Tibial nerve (tissue), 4 donors: ENCODE data around the gene KSR1. TPM values are rescaled to one million over a fixed set of nuclear protein-coding genes. Genes with fewer than 3 reads are reported as not detected.

Experiments
- DNase-seq, 2 donors: peaks; one replicate each; pipeline ENCODE4 v3.0.0-alpha.2; 2019; ENCODE audit warnings: low spot score in 2 of 2
- H3K27ac ChIP-seq, 4 donors: fragments of 200-600 bp; sonication (generic) in 3 of 4; one replicate each; pipeline ENCODE4 v1.5.1; 2017 to 2019; ENCODE audit warnings: mild to moderate bottlenecking in 1 of 4
- H3K27me3 ChIP-seq, 2 donors: fragments of 200-600 bp; sonication (generic) in 1 of 2; one replicate each; pipeline versions ENCODE4 v1.5.1 to v1.6.0; 2017 to 2019
- H3K36me3 ChIP-seq, 3 donors: fragments of 200-600 bp; sonication (generic); one replicate each; pipeline ENCODE4 v1.5.1; 2018 to 2019
- H3K4me1 ChIP-seq, 4 donors: fragments of 200-600 bp; sonication (generic) in 3 of 4; one replicate each; pipeline ENCODE4 v1.5.1; 2017 to 2019
- H3K4me3 ChIP-seq, 4 donors: fragments of 200-600 bp; sonication (generic) in 3 of 4; one replicate each; pipeline ENCODE4 v1.5.1; 2017 to 2019; ENCODE audit warnings: mild to moderate bottlenecking in 1 of 4, moderate library complexity in 1 of 4
- H3K9me3 ChIP-seq, 4 donors: fragments of 200-600 bp; sonication (generic) in 3 of 4; one replicate each; pipeline ENCODE4 v1.5.1; 2017 to 2019
- EP300 ChIP-seq, 2 donors: sonication (generic); formaldehyde crosslinking; IDR thresholded peaks; one replicate each; pipeline ENCODE4 v1.6.1; 2017; ENCODE audit warnings: antibody characterized with exemption in 2 of 2, mild to moderate bottlenecking in 1 of 2
- POLR2A ChIP-seq, 2 donors: fragments of 450-650 bp; IDR thresholded peaks; one replicate each; pipeline ENCODE4 v1.6.1; 2017; ENCODE audit warnings: antibody characterized with exemption in 2 of 2, mild to moderate bottlenecking in 2 of 2, moderate library complexity in 2 of 2
- WGBS, 2 donors: methylation state at CpG; one replicate each; pipeline ENCODE4 v1.1.5; 2018; 5-methylcytosine and 5-hydroxymethylcytosine counted together
- total RNA-seq, 4 donors: library from RNA; depleted of rRNA; stranded (reverse); fragments of >200 nt; gene quantifications; one replicate each; pipeline ENCODE4 v1.1.0, GENCODE V29; 2016
- TF ChIP-seq, protein P1 (sequence below), 5 experiments: fragments of 200-600 bp in 3 of 5; fragments of 450-650 bp in 2 of 5; sonication (generic) in 3 of 5; IDR thresholded peaks; one replicate each; pipeline ENCODE4 v1.5.1; 2016 to 2019; ENCODE audit warnings: antibody characterized with exemption in 5 of 5, mild to moderate bottlenecking in 3 of 5, moderate library complexity in 2 of 5

Gene KSR1
- total RNA-seq, 4 donors from 2014 or later = 45.1 to 110 (median 54.2) TPM

DNA sequence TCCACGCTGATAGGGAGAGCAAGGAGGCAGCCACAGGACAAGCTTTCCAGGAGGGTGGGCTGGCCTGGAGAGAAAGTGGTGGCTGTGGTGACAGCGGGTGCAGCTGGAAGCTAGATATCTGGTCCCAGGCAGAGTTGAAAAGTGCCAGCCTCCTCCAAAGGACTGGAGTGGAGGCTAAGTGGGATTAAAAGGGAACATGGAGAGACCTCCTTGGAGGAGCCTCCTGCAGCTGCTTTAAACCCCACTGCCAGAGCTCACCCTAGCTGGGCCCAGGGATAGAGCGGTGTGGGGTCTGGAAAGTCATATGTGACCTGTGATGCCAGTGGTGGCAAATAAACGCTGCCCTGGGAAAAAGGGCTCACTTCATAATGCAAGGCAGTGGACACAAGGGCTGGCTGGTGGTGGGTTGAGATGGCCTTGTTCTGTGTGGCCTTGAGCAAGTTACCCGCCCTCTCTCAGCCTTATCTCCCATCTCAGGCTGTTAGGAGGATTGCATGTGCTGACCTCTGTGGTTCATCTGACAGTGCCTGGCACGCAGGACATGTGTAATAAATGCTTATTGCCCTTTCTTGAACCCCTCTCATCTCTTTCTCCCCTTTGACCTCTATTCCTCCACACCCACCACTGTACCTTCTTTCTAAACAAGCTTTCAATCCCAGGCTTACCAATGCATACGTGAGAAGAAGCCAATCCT is 113.8 kb downstream of the KSR1 start:
- peaks cover 0 to 59% (median 29%) of the 10 kb centered on the region in 4 donors for H3K4me1 ChIP-seq
- 81 to 86% methylated on average over 7 of the region's 7 CpGs for WGBS, 2 donors
- H3K9me3 ChIP-seq = no peaks in the 10 kb centered on the region
- no peaks in the 10 kb centered on the region for H3K27me3 ChIP-seq
- DNase-seq = no peak
- no peak overlapping the region for H3K4me3 ChIP-seq
- TF ChIP-seq POLR2A (IDR thresholded peaks at IDR 0.05) = no peak
- peak overlapping the region in 3 of 4 donors; percentile 35 to 60 (median 50) for H3K27ac ChIP-seq
- H3K36me3 ChIP-seq = no peaks in the 10 kb centered on the region

DNA sequence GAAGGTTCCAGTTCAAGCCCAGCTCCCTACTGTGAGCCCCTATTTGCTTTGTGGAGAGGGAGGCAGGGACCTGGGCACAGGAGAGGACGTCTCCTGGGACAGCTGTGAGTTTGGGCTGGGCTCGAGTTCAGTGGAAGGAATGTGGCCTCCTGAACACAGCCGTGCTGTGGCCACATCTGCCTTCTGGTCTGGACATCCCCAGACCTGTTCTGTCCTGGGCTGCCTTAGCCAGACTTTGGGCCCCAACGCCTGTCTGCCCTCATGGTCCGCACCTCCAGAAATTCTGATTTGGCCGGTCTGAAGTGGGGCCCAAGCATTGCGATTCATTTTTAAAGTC is 114.3 kb downstream of the KSR1 start:
- no peaks in the 10 kb centered on the region for H3K36me3 ChIP-seq
- H3K27me3 ChIP-seq = no peaks in the 10 kb centered on the region
- peaks cover 0 to 61% (median 29%) of the 10 kb centered on the region in 4 donors for H3K4me1 ChIP-seq
- 67 to 70% methylated on average over 4 to 7 of the region's 7 CpGs for WGBS, 2 donors
- DNase-seq = no peak
- peak overlapping the region in 3 of 4 donors; percentile 10 to 60 (median 44) for H3K27ac ChIP-seq
- no peak overlapping the region for H3K4me3 ChIP-seq
- no peaks in the 10 kb centered on the region for H3K9me3 ChIP-seq
- TF ChIP-seq EP300 (IDR thresholded peaks at IDR 0.05) = no peak
- TF ChIP-seq, protein P1, sequence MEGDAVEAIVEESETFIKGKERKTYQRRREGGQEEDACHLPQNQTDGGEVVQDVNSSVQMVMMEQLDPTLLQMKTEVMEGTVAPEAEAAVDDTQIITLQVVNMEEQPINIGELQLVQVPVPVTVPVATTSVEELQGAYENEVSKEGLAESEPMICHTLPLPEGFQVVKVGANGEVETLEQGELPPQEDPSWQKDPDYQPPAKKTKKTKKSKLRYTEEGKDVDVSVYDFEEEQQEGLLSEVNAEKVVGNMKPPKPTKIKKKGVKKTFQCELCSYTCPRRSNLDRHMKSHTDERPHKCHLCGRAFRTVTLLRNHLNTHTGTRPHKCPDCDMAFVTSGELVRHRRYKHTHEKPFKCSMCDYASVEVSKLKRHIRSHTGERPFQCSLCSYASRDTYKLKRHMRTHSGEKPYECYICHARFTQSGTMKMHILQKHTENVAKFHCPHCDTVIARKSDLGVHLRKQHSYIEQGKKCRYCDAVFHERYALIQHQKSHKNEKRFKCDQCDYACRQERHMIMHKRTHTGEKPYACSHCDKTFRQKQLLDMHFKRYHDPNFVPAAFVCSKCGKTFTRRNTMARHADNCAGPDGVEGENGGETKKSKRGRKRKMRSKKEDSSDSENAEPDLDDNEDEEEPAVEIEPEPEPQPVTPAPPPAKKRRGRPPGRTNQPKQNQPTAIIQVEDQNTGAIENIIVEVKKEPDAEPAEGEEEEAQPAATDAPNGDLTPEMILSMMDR (IDR thresholded peaks at IDR 0.05) = no peak
- TF ChIP-seq POLR2A (IDR thresholded peaks at IDR 0.05) = no peak

DNA sequence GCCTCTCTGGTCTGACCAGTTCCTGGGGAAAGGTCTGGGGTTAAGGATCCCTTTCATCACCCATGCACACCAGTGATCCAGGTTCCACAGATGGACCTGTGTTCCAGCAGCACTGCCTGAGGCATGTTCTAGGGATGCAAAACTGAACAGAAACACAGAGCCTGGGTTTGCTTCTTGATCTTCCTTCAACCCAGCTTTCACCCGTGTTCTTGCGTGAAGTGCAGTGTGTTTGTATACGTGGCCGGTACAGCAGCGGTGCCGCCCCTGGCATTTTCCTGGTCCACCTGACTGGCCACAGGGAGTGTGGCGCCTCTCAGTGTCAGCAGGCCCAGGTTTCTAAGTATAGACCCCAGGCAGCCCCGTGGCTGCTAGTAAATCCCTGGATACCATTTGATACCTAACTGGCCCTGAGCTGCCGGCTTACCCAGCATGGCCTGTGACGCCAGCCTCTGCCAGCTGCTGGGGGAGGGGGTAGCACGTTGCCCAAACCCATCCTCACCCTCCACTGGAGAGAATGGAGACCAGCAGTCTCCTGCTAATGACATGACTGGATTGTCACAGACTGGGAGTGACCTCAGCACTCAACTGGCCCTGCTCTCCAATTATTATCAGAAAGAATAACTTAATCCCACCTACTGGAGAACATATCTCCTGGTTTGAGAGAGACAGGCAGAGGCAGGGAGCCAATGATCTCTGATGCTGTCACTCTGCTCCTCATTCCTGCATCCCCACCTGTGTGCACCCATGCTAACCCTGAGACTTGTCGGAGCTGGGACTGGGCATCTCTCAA is 115.5 kb downstream of the KSR1 start:
- Histone ChIP-seq H3K36me3 (no peaks in the 10 kb centered on the region), H3K27ac (peak overlapping the region in 2 of 4 donors; percentile 44 to 60), H3K9me3 (no peaks in the 10 kb centered on the region), H3K27me3 (no peaks in the 10 kb centered on the region), H3K4me3 (no peak overlapping the region), H3K4me1 (peaks cover 0 to 56% (median 33%) of the 10 kb centered on the region in 4 donors)
- DNase-seq = no peak
- WGBS, 2 donors = 87 to 90% methylated on average over 12 of the region's 12 CpGs
- TF ChIP-seq EP300 (IDR thresholded peaks at IDR 0.05) = no peak
- no peak for TF ChIP-seq POLR2A (IDR thresholded peaks at IDR 0.05)
- TF ChIP-seq, protein P1 (IDR thresholded peaks at IDR 0.05) = no peak

DNA sequence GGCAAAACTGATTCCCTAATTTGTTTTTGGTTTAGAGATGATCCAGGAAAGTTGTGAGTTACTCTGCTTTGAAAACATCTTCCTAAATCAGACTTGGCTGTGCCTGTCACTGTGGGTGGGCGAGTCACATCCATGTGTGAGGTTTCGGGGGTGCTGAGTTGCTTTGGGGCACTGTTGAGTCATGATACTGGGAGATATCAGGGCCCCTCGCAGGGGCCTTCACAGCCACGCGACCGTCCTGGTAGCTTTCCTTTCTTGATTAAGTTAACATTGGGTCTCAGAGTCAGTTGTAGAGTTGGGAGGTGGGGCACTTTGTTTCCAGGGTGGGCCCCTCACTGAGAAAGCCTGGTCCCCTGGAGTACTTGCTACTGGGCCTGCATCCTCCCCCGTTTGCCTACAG is 116.4 kb downstream of the KSR1 start:
- DNase-seq = no peak
- TF ChIP-seq POLR2A (IDR thresholded peaks at IDR 0.05) (no peak), EP300 (IDR thresholded peaks at IDR 0.05) (no peak)
- TF ChIP-seq, protein P1 (IDR thresholded peaks at IDR 0.05) = no peak
- WGBS, 2 donors = 79 to 81% methylated on average over 4 to 7 of the region's 7 CpGs
- H3K36me3 ChIP-seq = no peaks in the 10 kb centered on the region
- no peaks in the 10 kb centered on the region for H3K9me3 ChIP-seq
- no peaks in the 10 kb centered on the region for H3K27me3 ChIP-seq
- H3K27ac ChIP-seq = no peak overlapping the region
- no peak overlapping the region for H3K4me3 ChIP-seq
- peaks cover 0 to 64% (median 38%) of the 10 kb centered on the region in 4 donors for H3K4me1 ChIP-seq

DNA sequence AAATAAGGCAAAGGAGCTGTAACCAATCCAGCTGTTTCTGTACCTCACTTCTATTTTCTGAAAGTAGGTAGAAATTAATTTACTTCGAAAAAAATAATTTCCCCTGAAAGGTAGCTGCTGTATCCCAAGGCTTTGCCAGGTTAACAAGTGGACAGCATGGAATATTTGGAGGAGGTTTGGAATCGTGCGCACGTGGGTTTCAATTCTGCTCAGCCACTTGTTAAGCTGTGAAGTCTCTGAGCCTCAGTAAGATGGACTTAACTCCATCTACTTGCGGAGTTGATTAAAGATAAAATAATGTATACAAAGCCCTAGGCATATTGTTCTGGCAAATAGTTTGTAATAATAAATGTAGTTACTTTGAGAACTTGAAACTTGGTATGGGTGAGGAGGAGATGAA is 117.3 kb downstream of the KSR1 start:
- no peaks in the 10 kb centered on the region for H3K27me3 ChIP-seq
- no peaks in the 10 kb centered on the region for H3K9me3 ChIP-seq
- WGBS, 2 donors = 95 to 97% methylated on average over 5 of the region's 5 CpGs
- H3K27ac ChIP-seq = no peak overlapping the region
- peaks cover 0 to 64% (median 38%) of the 10 kb centered on the region in 4 donors for H3K4me1 ChIP-seq
- no peak for DNase-seq
- no peak overlapping the region for H3K4me3 ChIP-seq
- TF ChIP-seq, protein P1 (IDR thresholded peaks at IDR 0.05) = no peak
- TF ChIP-seq EP300 (IDR thresholded peaks at IDR 0.05) = no peak
- no peak for TF ChIP-seq POLR2A (IDR thresholded peaks at IDR 0.05)
- H3K36me3 ChIP-seq = no peaks in the 10 kb centered on the region
